HUES64 (cell line): ENCODE measurements around the gene CMTM1.
A peak's percentile ranks its signal among the peaks of the same experiment; 100 is the strongest.

Experiments used
- H3K27ac ChIP-seq: 2 replicates; pipeline ENCODE4 v1.7.0; 2013; ENCODE audit warnings: low read depth, low read length, inconsistent platforms
- H3K27me3 ChIP-seq: 2 replicates; pipeline ENCODE4 v1.6.1; 2013; ENCODE audit warnings: mild to moderate bottlenecking, low read length; ENCODE audit not compliant: insufficient read depth
- H3K36me3 ChIP-seq: 2 replicates; pipeline ENCODE4 v1.6.1; 2013; ENCODE audit warnings: mild to moderate bottlenecking, low read length; ENCODE audit not compliant: insufficient read depth
- H3K4me1 ChIP-seq: 2 replicates; pipeline ENCODE4 v1.6.1; 2013; ENCODE audit warnings: mild to moderate bottlenecking, low read length, moderate library complexity; ENCODE audit not compliant: insufficient read depth
- H3K4me3 ChIP-seq: 2 replicates; pipeline ENCODE4 v1.5.1; 2013; ENCODE audit warnings: mild to moderate bottlenecking, low read length, moderate library complexity
- H3K9ac ChIP-seq: 2 replicates; pipeline ENCODE4 v1.6.1; 2013; ENCODE audit warnings: mild to moderate bottlenecking, low read depth, low read length
- H3K9me3 ChIP-seq: 2 replicates; pipeline ENCODE4 v1.6.1; 2013; ENCODE audit warnings: low read depth, low read length; ENCODE audit not compliant: insufficient read depth
- WGBS: fragments of 150-250, 120-280 bp; methylation state at CpG from one replicate; pipeline ENCODE4 v1.1.7; 2013; ENCODE audit warnings: missing lambda C conversion rate; 5-methylcytosine and 5-hydroxymethylcytosine counted together

The CMTM1 gene

DNA sequence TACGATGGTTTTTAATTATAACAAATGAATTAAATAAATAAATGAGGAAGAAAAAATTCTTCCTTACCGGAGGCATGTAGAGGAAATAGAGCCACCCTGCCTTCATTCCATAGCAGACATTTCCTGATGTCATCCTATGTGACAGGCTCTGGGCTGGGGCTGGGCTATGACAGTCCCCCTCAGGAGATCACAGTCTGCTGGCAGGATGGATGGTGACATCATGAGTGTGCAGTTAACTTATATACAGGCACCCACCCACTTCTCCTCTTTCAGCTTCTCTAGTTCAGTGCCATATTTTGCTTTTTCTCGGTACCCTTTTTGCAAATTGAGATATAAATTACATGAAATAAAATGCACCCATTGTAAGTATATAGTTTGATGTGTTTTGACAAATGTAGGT is 31.9 kb downstream of the CMTM1 start:
- no peaks in the 10 kb centered on the region for H3K4me1 ChIP-seq
- no peaks in the 10 kb centered on the region for H3K36me3 ChIP-seq
- no peak overlapping the region for H3K9ac ChIP-seq
- 100% methylated on average over 1 of the region's 3 CpGs for WGBS
- H3K27ac ChIP-seq, result no peak overlapping the region
- peaks cover 5% of the 10 kb centered on the region; the same call in 1 of the 2 replicates for H3K9me3 ChIP-seq
- no peak overlapping the region for H3K4me3 ChIP-seq
- no peaks in the 10 kb centered on the region for H3K27me3 ChIP-seq

DNA sequence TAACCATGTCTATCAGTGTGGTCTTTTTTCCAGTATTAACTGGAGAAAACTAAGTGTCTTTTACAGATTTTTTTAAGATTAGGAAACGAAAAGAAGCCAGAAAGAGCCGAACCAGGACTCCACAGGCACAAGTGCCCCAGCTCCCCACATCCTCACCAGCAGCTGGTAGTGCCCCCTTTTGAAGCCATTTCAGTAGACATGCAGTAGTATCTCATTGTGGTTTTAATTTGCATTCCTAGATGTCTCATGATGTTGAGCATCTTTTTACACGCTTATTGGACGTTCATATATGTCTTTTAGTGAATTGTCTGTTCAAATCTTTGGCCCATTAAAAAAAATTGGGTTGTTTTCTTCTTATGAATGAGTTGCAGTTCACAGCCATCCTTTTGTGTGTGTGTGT is 33.5 kb downstream of the CMTM1 start:
- Histone ChIP-seq H3K36me3 (no peaks in the 10 kb centered on the region), H3K27ac (no peak overlapping the region)
- WGBS, result 91% methylated on average over 4 of the region's 4 CpGs

DNA sequence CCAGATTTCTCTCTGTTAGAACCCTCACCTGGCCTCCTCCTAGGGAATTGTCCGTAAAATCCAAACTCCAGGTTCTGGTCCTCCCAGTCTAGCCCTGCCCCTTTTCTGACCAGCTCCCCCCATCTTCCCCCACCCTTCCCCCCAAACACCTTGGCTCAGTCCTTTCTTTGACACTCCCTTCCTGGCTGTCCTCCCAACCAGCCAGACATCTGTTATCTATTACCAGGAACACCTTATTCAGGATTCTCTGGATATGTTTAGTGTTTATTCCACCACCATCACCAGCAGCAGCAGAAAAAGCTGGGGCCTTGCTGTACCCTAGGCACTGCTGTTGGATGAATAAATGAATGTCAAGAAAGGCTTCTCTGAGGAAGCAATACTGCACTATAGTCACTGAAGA is 34.2 kb downstream of the CMTM1 start:
- Histone ChIP-seq H3K27me3 (no peaks in the 10 kb centered on the region), H3K9ac (no peak overlapping the region), H3K9me3 (peaks cover 5% of the 10 kb centered on the region; the same call in 1 of the 2 replicates), H3K4me1 (no peaks in the 10 kb centered on the region), H3K36me3 (no peaks in the 10 kb centered on the region), H3K4me3 (no peak overlapping the region), H3K27ac (no peak overlapping the region)
- WGBS, result 98% methylated on average over 1 of the region's 1 CpG

More for the DNA sequence above, 33.5 kb downstream of the CMTM1 start:
- no peak overlapping the region for H3K9ac ChIP-seq
- no peak overlapping the region for H3K4me3 ChIP-seq
- H3K9me3 ChIP-seq, result peaks cover 5% of the 10 kb centered on the region; the same call in 1 of the 2 replicates
- H3K4me1 ChIP-seq, result no peaks in the 10 kb centered on the region
- H3K27me3 ChIP-seq, result no peaks in the 10 kb centered on the region

DNA sequence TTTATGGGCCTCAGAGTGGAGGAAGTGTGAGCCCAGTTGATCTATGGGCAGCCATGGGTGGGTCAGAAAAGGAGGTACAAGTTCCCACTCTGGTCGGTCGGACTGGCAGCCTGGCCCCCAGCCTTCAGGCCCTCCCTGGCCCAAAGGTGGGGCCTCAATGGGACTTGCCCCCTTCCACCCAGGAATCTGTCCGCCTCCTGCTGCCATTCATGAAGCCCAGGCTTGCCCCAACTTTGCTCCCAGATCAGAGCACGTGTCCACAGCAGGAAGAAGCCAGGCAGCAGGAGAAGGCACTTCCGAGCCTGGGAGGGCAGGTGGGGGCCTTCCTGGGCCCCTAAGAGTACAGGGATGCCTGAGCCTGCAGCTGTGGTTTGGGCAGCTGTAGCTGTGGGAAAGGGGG is 35.2 kb downstream of the CMTM1 start:
- Histone ChIP-seq H3K9me3 (peaks cover 5% of the 10 kb centered on the region; the same call in 1 of the 2 replicates), H3K9ac (no peak overlapping the region), H3K27me3 (no peaks in the 10 kb centered on the region), H3K4me3 (no peak overlapping the region), H3K27ac (no peak overlapping the region), H3K36me3 (no peaks in the 10 kb centered on the region), H3K4me1 (peaks cover 4% of the 10 kb centered on the region; the same call in 1 of the 2 replicates)
- WGBS, result 91% methylated on average over 5 of the region's 5 CpGs

DNA sequence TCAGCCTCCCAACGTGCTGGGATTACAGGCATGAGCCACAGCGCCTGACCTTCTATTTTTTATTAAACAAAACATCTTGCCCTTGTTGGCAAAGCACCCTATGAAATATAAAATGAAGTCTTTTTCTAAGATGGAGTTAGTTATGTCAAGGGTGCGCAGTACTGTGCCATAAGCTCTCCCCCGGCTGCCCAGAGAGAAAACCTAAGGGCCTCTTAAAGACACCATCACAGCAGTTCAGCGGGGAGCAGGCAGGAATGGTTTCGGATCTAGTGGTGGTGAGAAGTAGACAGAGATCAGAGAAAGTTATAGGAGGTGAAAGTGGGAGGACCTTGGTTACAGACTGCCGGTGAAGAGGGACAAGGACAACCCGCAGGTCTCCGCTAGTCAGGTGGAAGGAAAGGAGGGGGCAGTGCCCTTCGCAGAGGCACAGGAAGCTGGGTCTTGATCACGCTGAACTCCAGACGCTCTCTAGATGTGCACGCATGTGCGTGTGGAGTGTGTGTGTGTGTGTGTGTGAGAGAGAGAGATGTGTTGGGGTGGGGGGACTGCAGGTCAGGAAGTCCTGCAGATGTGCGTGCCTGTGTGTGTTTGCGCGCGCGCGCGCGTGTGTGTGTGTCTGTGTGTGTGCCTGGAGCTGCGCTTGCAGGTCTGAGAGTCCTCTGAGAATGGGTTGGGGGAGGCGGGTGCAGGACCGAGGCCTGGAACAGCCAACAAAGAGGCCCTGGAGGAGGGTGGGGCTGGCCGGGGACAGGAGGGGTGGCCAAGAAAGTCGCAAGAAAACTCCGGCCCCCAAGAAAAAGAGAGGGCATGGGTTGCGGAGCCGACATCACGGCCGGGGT is 37.5 kb downstream of the CMTM1 start:
- no peaks in the 10 kb centered on the region for H3K27me3 ChIP-seq
- H3K9ac ChIP-seq, result peak overlapping the region; percentile 75
- 0 out of 2 replicates have a peak, but pooled peaks cover under 1% of the 10 kb centered on the region for H3K36me3 ChIP-seq
- WGBS, result 12% methylated on average over 32 of the region's 32 CpGs
- peak overlapping the region; percentile 72; the same call in 1 of the 2 replicates for H3K27ac ChIP-seq
- H3K4me3 ChIP-seq, result peak overlapping the region; percentile 92
- H3K4me1 ChIP-seq, result peaks cover 9% of the 10 kb centered on the region
- peaks cover 5% of the 10 kb centered on the region; the same call in 1 of the 2 replicates for H3K9me3 ChIP-seq

DNA sequence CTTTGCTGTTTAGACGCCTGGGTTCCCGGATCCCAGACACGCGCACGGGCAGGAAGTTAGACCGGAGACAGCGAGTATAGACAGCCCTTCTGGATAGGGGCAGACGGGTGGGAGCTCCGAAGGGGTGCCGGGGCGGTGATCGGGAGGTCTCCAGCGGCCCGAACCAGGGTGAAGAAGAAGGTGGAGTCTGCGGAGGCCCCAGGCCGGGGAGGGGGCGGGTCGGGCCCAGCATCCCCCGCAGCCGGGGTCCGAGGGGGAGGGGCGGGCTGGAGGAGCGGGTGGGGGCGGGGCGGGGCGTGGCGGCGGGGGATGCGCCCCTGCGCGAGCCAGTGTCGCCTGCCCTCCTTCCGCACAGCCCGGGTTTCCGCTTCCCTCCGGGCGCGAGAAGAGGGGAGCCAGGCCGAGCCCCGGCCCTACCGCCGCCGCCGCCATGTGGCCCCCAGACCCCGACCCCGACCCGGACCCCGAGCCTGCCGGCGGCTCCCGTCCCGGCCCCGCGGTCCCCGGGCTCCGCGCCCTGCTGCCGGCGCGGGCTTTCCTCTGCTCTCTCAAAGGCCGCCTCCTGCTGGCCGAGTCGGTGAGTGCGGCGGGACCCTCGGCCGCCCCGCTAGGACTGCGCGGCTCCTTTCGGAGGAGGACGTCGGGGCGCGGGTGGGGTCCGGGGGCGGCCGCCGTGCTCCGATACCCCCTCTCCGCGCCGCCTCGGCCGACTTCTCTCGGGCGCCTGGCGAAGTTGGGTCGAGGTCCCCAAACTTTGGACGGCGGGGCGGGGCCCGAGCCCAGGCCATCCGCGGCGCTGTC is 38.3 kb downstream of the CMTM1 start, which contains the start of gene CMTM3:
Gene CMTM3, plus strand, starts transcription at position 329 of the 801 bp plus-strand sequence. Its CDS starts 102 bp downstream, at position 431.
- no peaks in the 10 kb centered on the region for H3K27me3 ChIP-seq
- peak within 1 kb of the TSS; percentile 92 for H3K4me3 ChIP-seq
- H3K9ac ChIP-seq, result peak within 1 kb of the TSS; percentile 80
- peaks cover 9% of the 10 kb centered on the region; the same call in 1 of the 2 replicates for H3K36me3 ChIP-seq
- peaks cover 10% of the 10 kb centered on the region for H3K4me1 ChIP-seq
- H3K9me3 ChIP-seq, result peaks cover 5% of the 10 kb centered on the region; the same call in 1 of the 2 replicates
- peak within 1 kb of the TSS; percentile 72; the same call in 1 of the 2 replicates for H3K27ac ChIP-seq
- under 1% methylated on average over 92 of the region's 96 CpGs for WGBS

DNA sequence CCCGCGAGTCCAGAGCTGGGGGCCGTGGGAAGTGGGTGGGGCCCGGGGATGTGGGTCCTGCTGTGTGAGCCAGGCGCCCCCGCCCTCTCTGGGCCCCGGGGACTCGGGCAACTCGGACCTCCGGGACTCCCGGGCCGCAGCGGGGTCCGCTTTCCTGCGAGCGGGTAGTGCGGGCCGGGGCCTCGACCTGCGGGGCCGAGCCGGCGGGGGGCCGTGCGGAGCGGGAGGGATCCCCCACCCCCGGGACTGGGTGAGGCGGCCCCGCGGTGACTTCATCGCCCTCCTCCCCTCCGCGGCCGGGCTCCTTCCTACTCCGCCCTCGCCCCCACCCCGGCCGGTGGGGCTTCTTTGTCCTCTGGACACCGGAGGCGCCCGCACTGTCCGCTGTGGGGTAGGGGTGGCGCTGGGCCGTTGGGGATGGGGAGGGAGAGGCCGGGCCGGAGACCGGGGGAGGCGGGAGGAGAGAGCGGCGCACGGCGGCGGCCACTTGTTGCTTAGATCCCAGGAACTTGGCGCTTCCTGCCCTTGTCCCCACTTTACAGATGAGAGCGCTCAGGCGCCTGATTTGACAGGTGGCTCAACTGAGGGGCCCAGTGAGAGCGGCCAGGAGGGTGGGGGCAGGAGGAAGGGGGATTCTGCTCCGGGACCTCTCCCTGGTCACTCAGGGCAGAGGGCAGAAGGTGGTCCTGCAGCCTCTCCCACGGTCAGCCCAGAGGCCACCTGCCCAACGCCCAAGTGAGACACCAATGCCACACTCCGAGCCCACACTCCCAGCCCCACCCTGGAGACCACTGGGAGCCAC is 39.1 kb downstream of the CMTM1 start:
- WGBS, result 3% methylated on average over 58 of the region's 61 CpGs
- H3K27ac ChIP-seq, result peak overlapping the region; percentile 35; the same call in 1 of the 2 replicates

DNA sequence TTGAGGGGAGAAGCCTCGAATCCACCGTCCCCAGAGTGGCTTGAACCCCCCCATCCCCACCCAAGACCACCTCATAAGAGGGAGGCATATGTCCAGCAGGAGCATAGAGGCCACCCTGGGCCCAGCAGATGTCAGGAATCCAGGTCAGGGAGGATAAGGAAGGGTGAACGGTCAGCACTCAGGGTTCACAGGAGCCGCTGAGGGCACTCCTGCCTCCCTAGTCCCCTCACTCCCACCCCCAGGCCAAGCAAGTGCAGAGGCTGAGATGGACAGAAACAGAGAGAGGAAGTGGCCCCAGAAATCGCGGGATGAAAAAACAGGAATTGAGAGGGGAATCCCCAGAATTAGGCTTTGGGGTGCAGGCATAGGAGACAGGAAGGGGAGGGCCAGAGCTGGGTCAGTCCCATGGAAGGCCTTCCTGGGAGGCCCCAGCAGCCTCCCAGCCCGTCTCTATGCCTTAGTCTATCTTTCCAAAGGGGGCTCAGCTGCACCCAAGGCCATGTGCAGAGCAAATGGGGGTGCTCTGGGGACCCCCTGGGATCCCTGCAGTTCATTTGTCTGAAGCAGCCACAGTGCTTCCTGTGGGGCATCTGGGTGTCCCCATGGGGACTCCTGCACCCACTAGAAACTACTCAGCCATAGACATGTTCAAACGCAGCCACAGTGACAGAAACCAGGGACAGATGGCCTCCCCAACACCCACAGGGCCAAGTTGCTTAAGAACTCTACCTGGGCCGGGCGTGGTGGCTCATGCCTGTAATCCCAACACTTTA is 39.9 kb downstream of the CMTM1 start:
- peak overlapping the region; percentile 80; the same call in 1 of the 2 replicates for H3K9ac ChIP-seq
- peak overlapping the region; percentile 92 for H3K4me3 ChIP-seq
- no peak overlapping the region for H3K27ac ChIP-seq
- H3K4me1 ChIP-seq, result peaks cover 10% of the 10 kb centered on the region
- H3K27me3 ChIP-seq, result no peaks in the 10 kb centered on the region
- H3K9me3 ChIP-seq, result peaks cover 2% of the 10 kb centered on the region; the same call in 1 of the 2 replicates
- H3K36me3 ChIP-seq, result peaks cover 24% of the 10 kb centered on the region
- 67% methylated on average over 9 of the region's 10 CpGs for WGBS

More for the DNA sequence above, 39.1 kb downstream of the CMTM1 start:
- Histone ChIP-seq H3K9ac (peak overlapping the region; percentile 80), H3K36me3 (peaks cover 17% of the 10 kb centered on the region), H3K4me1 (peaks cover 10% of the 10 kb centered on the region), H3K27me3 (no peaks in the 10 kb centered on the region), H3K4me3 (peak overlapping the region; percentile 92), H3K9me3 (peaks cover 5% of the 10 kb centered on the region; the same call in 1 of the 2 replicates)

DNA sequence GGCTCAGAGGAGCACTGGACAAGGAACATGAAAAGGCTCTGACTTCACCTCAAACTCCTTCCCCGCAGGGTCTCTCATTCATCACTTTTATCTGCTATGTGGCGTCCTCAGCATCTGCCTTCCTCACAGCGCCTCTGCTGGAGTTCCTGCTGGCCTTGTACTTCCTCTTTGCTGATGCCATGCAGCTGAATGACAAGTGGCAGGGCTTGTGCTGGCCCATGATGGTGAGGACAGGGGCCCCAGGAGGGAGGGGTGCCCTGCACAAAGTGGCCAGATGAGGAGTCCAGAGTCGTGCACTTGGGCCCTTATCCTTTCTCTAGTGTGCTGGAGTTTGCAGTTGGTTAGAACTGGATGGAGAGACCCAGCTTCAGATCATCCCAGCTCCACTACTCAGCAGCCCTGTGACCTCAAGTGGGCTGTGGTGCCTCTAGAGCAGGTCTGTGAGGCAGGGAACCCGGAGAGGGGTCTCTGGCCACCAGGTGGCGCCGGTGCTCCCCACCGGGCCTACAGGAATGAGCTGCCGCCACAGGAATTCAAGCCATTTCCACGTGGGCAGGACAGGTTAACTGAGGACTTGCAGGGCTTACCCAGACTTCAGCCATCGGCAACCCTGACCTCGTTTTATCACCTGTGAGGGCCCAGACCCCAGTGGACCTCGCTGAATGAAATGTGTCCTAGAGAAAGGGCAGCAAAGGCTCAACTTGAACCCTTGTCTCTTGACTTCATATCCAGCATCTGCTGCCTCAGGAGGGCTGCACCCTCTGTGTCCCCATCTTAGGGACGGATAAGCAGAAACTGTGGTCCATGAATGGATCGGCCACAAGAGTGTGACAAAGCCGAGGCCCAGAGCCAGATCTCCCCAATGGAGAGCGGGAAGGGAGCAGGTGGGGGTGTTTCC is 42.3 kb downstream of the CMTM1 start:
- peaks cover 10% of the 10 kb centered on the region for H3K4me1 ChIP-seq
- H3K27ac ChIP-seq, result peak overlapping the region; percentile 73; the same call in 1 of the 2 replicates
- WGBS, result 43% methylated on average over 17 of the region's 17 CpGs
- no peak overlapping the region for H3K9ac ChIP-seq
- no peak overlapping the region for H3K4me3 ChIP-seq
- peaks cover 1% of the 10 kb centered on the region; the same call in 1 of the 2 replicates for H3K9me3 ChIP-seq
- H3K27me3 ChIP-seq, result no peaks in the 10 kb centered on the region
- peaks cover 46% of the 10 kb centered on the region for H3K36me3 ChIP-seq
